GM19240 (cell line): Measurements from ENCODE around the gene RDH11.

Experiments
- DNase-seq: peaks from one replicate; pipeline ENCODE4 v3.0.0; 2011; ENCODE audit warnings: low spot score; ENCODE audit not compliant: insufficient read length

RDH11 gene

GRCh38 chr14:67650151-67650550, 45.4 kb downstream of the RDH11 start:
- DNase-seq: no peak

DNA sequence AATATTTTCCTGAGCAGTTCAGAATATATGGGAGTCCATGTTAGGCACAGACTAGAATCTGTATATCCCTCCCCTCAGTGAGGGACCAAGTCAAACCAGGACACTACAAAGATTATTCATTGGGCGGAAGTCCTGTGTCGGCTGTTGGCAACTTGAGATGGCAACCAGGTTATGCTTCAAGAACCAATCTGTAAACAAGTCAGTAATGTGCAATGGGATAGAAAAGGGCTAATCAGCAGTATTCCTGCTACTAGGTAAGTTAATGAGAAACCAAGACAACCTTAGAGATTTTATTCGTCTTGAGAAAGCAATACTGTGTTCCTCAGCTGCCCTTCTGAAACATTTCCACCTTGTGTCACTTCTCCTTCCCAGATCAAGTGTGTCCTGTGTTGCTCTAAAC, 49.4 kb downstream of the RDH11 start:
- no peak for DNase-seq

- no peak for DNase-seq
These were observed 50.1 kb downstream of the RDH11 start for GRCh38 chr14:67645414-67645813.

GRCh38 chr14:67644428-67644827, 51.1 kb downstream of the RDH11 start:
- DNase-seq: no peak

- no peak for DNase-seq
These were observed 51.9 kb downstream of the RDH11 start for GRCh38 chr14:67643713-67644112.

- no peak for DNase-seq
These were observed 53.4 kb downstream of the RDH11 start for GRCh38 chr14:67641902-67642749.

- no peak for DNase-seq
These were observed 54.1 kb downstream of the RDH11 start for GRCh38 chr14:67641480-67641879.

GRCh38 chr14:67638642-67639041, 56.9 kb downstream of the RDH11 start:
- no peak for DNase-seq

- DNase-seq: no peak
These were observed 59.1 kb downstream of the RDH11 start for GRCh38 chr14:67636361-67636919.

- no peak for DNase-seq
These were observed 62.0 kb downstream of the RDH11 start for GRCh38 chr14:67633451-67634147.

- no peak for DNase-seq
These were observed 64.6 kb downstream of the RDH11 start for GRCh38 chr14:67630938-67631337.

DNA sequence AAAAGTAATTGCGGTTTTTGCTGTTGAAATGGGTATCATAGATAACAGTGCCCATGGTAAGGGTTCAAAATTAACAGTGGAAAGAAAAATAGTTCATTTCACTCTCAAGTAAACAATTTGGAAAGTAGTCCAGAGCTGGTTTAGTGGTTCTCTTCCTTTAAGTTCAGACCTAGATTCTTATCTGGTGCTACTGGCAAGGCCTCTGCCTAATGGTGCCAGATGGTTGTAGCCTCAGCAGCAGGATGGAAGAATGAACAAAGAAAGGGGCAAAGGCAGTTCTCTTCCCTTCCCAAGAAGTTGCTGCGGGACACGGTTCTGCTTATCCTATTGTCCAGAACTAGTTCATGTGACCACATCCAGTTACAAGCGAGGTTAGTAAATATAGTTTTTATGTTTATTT, 65.4 kb downstream of the RDH11 start:
- no peak for DNase-seq

- DNase-seq: no peak
These were observed 68.0 kb downstream of the RDH11 start for GRCh38 chr14:67627519-67627918.
